ENCODE results near the gene EYS. TPM values are rescaled to one million over a fixed set of nuclear protein-coding genes. Genes with fewer than 3 reads are reported as not detected.

EYS gene
- total RNA-seq, 3 donors from 2014 or later = 0.16 to 0.61 (median 0.60) TPM

DNA sequence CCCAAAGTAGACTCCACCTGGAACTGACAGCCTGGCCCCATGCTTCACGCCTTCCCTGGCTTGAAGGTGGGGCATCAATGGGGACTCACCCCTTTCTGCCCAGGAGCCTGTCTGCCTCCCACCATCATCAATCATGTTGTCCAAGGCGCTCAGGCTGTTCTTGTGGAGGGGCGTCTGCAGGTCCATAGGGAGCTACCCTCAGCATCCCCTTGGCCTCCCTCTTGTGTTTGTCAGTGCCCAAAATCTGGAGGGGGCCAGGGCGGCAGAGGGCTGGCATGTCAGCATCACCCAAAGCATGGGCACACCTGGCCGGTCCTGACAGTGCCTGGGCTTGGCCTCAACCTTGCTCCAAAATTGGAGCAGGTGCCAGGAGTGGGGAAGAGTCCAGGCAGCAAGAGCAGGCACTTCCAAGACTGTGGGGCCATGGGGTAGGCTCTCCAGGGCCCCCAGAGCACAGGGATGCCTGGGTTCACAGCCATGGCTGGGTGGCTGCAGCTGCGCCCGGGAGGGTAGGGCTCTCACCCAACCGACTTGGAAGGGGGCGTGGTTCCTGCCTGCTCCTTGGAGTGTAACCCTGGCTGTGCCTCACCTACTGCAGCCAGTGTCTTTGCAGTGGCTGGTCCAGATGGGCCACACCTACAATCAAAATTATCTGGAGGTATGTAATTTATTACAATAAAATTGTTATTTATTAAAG lies 903.4 kb downstream of the EYS start:
- DNase-seq = peak in 1 of 3 donors; percentile 31
- ATAC-seq = no peak
- H3K4me3 ChIP-seq = no peak overlapping the region
- no peaks in the 10 kb centered on the region for H3K4me1 ChIP-seq (ENCODE audit: low read depth)
- no peaks in the 10 kb centered on the region for H3K9me3 ChIP-seq
- no peaks in the 10 kb centered on the region for H3K36me3 ChIP-seq (ENCODE audit: low read depth)
- intact Hi-C loops (cut with DNase I, micrococcal nuclease) = no loop called here
- TF ChIP-seq, protein P1, sequence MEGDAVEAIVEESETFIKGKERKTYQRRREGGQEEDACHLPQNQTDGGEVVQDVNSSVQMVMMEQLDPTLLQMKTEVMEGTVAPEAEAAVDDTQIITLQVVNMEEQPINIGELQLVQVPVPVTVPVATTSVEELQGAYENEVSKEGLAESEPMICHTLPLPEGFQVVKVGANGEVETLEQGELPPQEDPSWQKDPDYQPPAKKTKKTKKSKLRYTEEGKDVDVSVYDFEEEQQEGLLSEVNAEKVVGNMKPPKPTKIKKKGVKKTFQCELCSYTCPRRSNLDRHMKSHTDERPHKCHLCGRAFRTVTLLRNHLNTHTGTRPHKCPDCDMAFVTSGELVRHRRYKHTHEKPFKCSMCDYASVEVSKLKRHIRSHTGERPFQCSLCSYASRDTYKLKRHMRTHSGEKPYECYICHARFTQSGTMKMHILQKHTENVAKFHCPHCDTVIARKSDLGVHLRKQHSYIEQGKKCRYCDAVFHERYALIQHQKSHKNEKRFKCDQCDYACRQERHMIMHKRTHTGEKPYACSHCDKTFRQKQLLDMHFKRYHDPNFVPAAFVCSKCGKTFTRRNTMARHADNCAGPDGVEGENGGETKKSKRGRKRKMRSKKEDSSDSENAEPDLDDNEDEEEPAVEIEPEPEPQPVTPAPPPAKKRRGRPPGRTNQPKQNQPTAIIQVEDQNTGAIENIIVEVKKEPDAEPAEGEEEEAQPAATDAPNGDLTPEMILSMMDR (IDR thresholded peaks at IDR 0.05) = no peak

DNA sequence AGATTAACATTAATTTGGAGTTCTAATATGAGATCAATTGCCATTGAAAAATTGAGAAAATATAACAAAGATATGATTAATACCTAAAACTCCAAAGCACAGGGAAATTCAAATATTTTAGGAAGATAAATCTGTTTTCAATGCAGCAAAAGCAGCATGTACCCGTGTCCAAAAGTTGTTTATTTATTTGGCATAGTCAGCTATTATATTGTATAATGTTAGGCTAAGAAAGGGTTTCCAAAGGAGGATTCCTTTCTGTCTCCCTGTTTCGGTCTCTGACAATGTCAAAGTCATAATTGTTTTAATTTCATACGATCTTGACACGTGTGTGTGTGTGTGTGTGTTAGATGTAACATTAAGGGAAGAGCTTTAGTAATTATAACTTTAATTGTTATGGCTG lies 914.5 kb downstream of the EYS start:
- TF ChIP-seq, protein P1 (IDR thresholded peaks at IDR 0.05) = no peak
- ATAC-seq (no peak), DNase-seq (no peak)
- Histone ChIP-seq H3K36me3 (ENCODE audit: low read depth) (no peaks in the 10 kb centered on the region), H3K4me1 (ENCODE audit: low read depth) (no peaks in the 10 kb centered on the region), H3K4me3 (no peak overlapping the region), H3K9me3 (no peaks in the 10 kb centered on the region)
- intact Hi-C loops (cut with DNase I, micrococcal nuclease) = no loop called here

DNA sequence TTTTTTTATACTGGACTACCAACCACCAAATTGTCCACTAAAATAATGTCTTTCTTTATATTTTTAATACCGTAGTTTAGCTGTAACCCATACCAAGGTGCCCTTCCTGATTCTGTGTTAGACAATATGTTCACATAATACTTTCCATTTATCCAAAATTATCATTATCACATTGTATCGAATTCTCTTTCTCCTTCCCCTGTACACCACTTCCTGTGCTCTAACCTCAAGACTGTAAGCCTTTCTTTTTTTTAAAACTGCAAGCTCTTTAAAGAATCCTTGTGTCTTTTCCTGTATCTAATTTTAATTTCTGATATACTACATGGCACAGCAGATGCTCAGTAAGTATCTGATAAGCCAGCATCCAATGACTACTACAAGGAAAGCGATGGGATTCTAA lies 917.5 kb downstream of the EYS start:
- no peaks in the 10 kb centered on the region for H3K9me3 ChIP-seq
- DNase-seq = no peak
- H3K36me3 ChIP-seq (ENCODE audit: low read depth) = no peaks in the 10 kb centered on the region
- H3K4me1 ChIP-seq (ENCODE audit: low read depth) = no peaks in the 10 kb centered on the region
- TF ChIP-seq, protein P1 (IDR thresholded peaks at IDR 0.05) = no peak
- H3K4me3 ChIP-seq = no peak overlapping the region
- intact Hi-C loops (cut with DNase I, micrococcal nuclease) = no loop called here
- no peak for ATAC-seq

DNA sequence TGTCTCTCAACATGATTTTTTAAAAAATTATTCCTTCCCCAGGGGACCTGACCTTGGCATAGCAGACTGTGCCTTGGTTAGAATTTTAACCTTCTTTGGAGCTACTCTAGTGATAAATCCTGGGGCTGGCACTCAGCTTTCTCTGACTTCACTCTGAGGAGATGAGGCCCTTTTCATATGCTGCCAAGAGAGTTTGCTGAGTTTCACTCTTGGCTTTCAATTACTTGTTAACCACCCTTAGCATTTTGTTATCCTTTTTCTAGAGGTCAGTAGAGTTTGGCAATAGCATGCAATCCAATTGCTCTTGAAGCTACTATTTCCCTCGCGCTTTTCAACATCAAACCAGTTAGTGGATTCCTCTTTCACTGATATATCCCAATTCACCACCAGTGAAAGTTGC lies 920.3 kb downstream of the EYS start:
- no peak overlapping the region for H3K4me3 ChIP-seq
- H3K9me3 ChIP-seq = no peaks in the 10 kb centered on the region
- TF ChIP-seq, protein P1 (IDR thresholded peaks at IDR 0.05) = no peak
- H3K4me1 ChIP-seq (ENCODE audit: low read depth) = no peaks in the 10 kb centered on the region
- ATAC-seq (no peak), DNase-seq (no peak)
- H3K36me3 ChIP-seq (ENCODE audit: low read depth) = no peaks in the 10 kb centered on the region
- intact Hi-C loops (cut with DNase I, micrococcal nuclease) = no loop called here

DNA sequence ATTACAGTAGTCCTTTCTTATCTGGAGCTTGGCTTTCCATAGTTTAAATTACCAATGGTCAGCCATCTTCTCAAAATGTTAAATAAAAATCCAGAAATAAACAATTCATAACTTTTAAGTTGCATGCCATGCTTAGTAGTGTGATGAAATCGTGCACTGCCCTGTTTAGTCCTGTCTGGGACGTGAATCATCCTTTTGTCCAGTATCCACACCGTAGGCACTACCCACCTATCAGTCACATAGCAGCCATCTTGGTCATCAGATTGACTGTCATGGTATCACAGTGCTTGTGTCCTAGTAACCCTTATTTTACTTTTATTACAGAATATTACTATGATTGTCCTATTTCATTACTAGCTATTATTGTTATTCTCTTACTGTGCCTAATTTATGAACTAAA lies 924.1 kb downstream of the EYS start:
- DNase-seq = no peak
- TF ChIP-seq, protein P1 (IDR thresholded peaks at IDR 0.05) = no peak
- no peak for ATAC-seq
- intact Hi-C loops (cut with DNase I, micrococcal nuclease) = no loop called here
- H3K4me1 ChIP-seq (ENCODE audit: low read depth) = no peaks in the 10 kb centered on the region
- H3K9me3 ChIP-seq = peaks cover 8% of the 10 kb centered on the region
- H3K4me3 ChIP-seq = no peak overlapping the region
- H3K36me3 ChIP-seq (ENCODE audit: low read depth) = no peaks in the 10 kb centered on the region

All from mucosa of descending colon (tissue), 3 donors.